GM21526 (cell line): ENCODE measurements around the gene CTF1.
"Not testable (repeated sequence)": the region's sequence is repeated elsewhere in the genome, so short reads cannot be mapped to it uniquely, and the experiment has no call there.

Experiments
- ATAC-seq: cut with Tn5 transposase; IDR thresholded peaks from one replicate; pipeline ENCODE4 v1.9.1; 2021; ENCODE audit warnings: moderate library complexity; ENCODE audit not compliant: unreplicated experiment, low FRiP score

Gene CTF1

DNA sequence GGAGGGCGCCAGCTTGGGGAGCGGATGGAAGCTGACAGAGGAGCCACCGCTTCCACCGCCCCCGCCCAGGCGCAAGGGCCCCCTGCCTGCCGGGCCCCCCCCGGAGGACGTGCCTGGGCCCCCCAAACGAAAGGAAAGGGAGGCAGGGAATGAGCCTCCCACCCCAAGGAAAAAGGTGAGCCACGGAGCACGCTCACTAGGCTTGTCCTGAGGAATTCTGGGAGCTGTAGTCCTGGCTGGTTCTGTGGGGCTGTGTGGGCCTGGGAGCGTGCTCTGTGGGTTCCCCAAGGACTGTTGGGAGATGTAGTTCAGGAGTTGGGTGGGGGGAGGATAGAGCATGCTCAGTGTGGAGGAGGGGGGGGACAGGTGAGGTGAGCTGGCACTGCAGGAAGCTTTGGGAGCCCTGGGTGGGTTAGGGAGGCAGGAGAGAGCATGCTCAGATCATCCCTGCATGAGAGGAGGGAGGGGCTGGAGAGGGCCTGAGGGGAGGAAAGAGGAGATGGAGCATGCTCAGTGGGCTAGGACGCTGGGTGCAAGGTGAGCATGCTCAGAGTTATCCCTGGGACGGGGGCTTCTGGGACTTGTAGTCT is 31.5 kb downstream of the CTF1 start:
- no peak for ATAC-seq

DNA sequence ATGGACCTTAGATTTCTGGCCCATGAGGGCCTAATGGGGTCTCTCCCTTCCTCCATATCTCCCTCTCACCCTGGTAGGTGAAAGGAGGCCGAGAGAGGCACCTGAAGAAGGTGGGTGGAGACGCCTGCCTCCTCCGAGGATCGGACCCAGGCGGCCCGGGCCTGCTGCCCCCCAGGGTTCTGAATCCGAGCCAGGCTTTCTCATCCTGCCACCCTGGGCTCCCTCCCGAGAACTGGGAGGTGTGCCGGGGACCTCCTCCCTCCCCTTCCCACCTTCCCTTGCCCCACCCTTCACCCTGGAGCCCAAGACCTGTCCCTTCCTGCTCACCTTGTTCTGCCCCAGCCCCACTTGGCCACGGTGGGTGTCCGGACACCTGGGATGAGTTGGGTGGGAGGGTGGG is 32.0 kb downstream of the CTF1 start:
- no peak for ATAC-seq

DNA sequence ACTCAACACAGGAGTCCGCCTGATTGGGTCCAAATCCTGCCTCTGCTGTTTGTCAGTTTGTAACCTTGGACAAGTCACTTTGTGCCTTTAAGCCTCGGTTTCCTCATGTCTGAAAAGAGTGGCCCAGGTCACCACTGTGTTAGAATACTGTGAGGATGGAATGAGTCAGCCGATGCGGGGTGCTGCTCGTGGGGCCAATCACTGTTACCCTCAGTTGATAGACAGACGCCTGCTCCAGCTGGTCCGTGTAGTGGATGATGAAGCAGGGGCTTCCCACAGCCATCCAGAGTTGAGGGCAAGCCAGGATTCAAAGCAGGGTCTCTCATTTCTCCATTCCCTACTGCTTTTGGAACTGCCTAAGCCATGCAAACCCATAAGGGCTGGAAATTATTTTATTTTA is 32.8 kb downstream of the CTF1 start:
- ATAC-seq, result no peak

DNA sequence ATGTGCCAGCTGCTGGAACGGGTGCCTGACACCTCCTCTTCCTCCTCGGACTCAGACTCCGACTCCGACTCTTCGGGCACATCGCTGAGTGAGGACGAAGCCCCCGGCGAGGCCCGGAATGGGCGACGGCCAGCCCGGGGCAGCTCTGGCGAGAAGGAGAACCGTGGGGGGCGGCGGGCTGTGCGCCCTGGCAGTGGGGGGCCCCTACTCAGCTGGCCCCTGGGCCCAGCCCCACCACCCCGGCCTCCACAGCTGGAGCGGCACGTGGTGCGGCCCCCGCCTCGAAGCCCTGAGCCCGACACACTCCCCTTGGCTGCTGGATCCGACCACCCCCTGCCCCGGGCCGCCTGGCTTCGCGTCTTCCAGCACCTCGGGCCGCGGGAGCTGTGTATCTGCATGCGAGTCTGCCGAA is 33.8 kb downstream of the CTF1 start:
- no peak for ATAC-seq

DNA sequence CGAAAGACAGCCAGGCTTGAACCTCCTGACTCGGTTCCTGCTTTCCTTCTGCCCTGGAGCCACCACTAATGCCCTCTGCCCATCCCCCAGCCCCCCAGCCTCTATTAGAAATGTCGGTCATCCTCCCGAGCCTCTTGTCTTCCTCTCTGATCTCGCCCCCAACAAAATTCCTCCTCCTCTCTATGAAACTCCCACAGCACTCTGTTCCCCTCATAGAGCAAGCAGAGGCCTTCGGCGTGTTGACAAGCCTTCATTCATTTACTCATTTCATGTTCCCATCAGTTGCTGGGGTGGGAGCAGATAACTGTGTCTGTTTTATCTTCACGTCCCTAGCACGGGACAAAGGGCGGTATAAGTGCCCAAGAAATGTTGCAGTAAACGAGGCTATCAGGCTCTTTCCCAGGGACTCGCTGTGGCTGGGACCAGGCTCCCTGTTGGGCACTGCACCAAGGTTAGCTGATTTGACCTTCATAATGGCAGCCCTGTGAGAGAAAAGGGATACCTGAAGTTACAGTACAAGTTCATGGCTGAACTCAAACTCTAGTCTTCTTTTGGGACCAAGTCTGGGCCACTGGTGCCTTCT is 34.7 kb downstream of the CTF1 start:
- ATAC-seq, result no peak

GRCh38 chr16:30934827-30935557 is 38.6 kb downstream of the CTF1 start:
- ATAC-seq, result no peak

- ATAC-seq, result no peak
Observed at GRCh38 chr16:30937692-30938091, 41.3 kb downstream of the CTF1 start.

DNA sequence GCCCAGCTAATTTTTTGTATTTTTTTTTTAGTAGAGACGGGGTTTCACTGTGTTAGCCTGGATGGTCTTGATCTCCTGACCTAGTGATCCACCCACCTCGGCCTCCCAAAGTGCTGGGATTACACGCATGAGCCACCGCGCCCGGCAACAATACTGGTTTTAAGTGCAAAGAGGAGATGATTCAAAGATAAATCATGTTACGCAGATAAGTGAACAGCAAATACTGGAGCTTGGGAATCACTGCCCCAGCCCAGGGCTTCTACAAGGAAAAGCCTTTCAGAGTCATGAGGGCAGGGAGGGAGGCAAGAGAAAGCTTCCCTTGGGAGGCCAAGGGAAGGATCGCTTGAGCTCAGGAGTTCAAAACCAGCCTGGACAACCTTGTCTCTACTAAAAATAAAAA is 43.2 kb downstream of the CTF1 start:
- ATAC-seq, result not testable (repeated sequence)

DNA sequence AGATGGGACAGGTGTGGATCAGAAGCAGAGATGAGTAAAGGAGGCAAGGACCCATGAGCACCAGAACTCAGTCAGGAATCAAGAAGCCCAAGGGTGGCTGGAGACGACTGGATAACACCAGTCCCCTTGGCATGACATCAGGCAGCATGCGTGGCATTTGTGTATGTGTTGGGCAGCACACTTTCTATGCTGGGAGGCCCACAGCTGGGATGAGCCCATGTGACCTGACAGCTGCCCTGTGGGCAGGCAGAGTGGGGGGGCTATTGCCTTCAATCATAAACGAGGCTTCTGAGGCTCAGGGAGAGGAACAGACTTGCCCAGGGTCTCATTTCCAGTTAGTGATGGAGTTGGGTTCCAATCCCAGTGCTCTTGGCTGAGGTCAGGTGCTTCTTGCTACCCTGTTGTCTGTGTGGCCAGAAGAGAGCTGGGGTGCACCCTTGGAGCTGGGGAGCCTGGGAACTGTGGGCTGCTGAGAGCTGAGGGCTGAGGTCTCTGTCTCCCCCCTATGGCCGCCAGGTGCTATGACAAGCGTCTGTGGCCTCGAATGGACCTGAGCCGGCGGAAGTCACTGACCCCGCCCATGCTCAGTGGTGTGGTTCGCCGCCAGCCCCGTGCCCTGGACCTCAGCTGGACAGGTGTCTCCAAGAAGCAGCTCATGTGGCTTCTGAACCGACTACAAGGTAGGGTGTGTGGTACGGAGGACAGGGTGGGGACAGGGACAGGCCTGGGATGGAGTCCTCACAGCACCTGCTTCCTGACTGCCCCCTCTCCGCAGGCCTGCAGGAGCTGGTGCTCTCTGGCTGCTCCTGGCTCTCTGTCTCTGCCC is 45.4 kb downstream of the CTF1 start:
- ATAC-seq, result peak; percentile 67

GRCh38 chr16:30942426-30942806 is 46.0 kb downstream of the CTF1 start:
- no peak for ATAC-seq

DNA sequence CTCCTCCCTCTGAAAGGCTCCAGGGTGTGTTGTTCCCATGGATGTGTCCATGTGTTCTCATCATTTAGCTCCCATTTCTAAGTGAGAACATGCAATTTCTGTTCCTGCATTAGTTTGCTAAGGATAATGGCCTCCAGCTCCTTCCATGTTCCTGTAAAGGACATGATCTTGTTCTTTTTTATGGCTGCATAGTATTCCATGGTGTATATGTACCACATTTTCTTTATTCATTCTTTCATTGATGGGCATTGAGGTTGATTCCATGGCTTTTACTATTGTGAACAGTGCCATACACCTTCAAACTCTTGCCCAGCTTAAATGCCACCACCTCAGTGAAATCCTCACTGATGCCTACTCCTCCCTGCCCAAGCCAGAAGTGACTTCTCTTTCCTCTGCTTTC is 47.9 kb downstream of the CTF1 start:
- ATAC-seq, result no peak

DNA sequence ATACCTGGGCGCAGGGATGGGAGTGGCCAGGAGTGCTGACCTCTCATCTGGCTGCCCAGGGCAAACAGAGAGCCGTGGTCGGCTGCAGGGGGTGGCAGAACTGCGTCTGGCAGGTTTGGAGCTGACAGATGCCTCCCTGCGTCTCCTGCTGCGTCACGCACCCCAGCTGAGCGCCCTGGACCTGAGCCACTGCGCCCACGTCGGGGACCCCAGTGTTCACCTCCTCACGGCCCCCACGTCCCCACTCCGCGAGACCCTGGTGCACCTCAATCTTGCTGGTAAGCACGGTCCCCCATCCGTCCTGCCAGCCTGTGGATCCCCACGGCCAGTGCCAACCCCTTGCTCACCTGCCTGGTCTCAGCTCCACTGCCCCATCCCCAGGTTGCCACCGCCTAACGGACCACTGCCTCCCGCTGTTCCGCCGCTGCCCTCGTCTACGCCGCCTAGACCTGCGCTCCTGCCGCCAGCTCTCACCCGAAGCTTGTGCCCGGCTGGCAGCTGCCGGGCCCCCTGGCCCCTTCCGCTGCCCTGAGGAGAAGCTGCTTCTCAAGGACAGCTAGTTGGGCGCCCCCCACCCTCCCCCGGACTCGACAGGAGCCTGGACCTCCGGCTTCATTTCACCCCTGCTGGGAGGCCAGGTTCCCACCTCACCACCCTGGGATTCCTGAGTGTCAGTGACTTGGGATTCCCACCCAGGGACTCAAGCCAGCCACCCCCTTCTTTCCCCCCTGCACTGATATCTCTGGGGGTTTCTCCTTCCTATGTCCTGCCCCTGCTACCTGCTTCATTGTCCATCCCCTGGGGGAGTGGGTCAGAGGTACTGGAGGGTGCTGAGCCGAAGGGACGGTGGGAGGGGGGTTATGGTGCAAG is 50.5 kb downstream of the CTF1 start:
- ATAC-seq, result no peak

DNA sequence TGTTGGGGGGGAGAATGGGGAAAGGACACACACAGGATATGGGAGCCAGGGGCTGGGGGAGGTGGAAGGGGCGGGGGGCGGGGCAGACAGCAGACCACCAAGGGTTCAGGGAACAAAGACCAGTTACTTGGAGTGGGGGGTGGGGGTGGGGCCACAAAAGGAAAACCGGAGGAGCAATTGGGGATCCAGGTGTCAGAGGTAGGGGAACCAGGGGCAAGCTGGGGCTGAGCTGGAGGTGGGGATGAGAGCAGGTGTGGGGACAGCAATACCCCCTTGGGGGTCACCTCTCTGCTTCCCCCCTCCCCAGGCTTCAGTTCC is 51.1 kb downstream of the CTF1 start:
- no peak for ATAC-seq

DNA sequence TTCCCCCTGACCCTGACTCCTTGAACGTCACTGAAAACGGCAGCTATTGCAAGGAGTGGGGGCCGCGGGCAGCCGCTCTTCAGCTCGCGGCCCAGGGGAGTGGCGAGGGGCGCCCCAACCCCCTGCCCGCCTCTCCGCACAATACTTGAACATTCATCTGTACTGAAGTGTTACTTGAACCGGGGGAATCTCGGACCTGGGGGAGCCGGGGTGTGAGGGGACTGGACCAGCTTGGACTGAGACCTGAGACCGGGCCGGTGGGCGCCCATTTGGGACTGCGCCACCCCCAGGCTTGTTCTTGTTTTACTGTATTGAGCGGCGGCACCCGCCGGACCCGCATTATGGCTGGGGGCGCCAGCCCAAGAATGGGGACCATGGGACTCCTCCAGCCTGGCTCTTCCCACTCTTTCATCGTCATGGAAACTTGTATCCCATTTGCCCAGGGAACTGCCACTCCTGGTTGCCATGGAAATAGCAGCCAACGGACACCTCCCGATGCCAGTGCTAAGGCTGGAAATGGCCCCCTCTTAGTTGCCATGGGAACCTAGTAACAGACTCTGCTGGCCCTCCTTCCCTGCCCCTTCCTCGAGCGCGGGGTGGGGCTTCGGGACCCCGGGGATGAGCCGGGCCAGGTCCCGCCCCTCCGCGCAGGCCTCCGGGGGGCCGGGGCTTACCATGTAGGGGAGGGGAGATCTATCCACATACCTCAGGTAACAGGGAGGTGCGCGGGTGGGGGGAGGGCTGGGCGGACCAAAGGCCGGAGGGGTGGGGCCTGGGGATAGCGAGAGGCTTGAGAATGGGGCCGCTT is 51.6 kb downstream of the CTF1 start:
- ATAC-seq, result no peak

DNA sequence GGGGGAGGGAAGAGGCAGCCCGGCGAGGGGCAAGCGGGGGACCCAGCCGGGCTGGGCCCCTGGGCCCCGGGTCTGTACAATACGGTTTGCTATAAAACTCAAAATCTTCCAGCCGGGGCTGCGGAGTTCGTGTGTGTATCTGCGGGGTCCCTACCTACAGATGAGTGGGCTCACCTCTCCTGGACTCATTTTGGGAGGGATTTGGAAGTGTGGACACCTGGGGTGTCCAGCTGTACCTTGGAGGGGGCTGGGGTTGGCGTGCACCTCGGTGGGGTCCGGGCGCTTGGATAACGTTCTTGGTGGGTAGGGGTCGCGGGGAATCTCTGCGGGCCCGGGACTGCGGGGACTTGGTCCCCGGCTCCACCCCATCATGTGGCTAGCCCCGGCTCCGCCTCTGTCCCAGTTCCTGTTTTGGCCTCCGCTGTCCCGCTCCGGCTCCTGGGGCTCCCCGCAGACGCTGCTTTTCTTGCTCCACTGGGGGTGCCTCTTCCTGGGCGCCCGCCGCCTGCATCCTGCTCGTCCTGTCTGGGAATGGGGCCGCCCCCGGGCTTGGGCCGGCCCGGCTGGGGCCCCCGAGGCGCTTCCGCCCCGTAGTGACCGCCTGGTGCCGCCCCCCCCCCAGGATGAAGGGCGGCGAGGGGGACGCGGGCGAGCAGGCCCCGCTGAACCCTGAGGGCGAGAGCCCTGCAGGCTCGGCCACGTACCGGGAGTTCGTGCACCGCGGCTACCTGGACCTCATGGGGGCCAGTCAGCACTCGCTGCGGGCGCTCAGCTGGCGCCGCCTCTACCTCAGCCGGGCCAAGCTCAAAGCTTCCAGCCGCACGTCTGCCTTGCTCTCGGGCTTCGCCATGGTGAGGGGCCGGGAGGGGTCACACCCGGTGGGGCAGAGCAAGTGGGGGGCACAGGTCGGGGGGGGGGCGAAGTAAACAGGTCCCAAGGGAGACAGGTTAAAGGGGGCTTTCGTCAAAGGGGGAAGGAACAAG is 52.5 kb downstream of the CTF1 start, which contains the start of gene ORAI3:
Gene ORAI3 (plus strand): TSS at position 402 of the 983 bp plus-strand sequence. CDS start 222 bp downstream, at position 624.
- no peak for ATAC-seq

GRCh38 chr16:30949650-30950515 is 53.5 kb downstream of the CTF1 start:
- ATAC-seq, result no peak

GRCh38 chr16:30950516-30951065 is 54.2 kb downstream of the CTF1 start:
- no peak for ATAC-seq
